SK-N-SH (cell line): ENCODE measurements around the gene GABRD. TPM values are rescaled to one million over a fixed set of nuclear protein-coding genes. Genes with fewer than 3 reads are reported as not detected.
A peak's percentile ranks its signal among the peaks of the same experiment; 100 is the strongest.

ENCODE experiments used
- CTCF ChIA-PET: fragments of 300-600, 350-600 bp; formaldehyde crosslinking; extraction: SDS; loops from one replicate; lab custom pipeline; 2021; lab: Yijun Ruan, JAX
- POLR2A ChIA-PET: fragments of 350-600 bp; sonication (Branson Sonifier 250); formaldehyde crosslinking; extraction: SDS; loops from one replicate; lab custom pipeline; 2020; ENCODE audit warnings: antibody characterized with exemption, inconsistent platforms; lab: Yijun Ruan, JAX
- DNase-seq: peaks from one replicate; pipeline ENCODE4 v3.0.0; 2012
- H2AFZ ChIP-seq: fragments of 200-600 bp; sonication (generic); 2 replicates; pipeline ENCODE4 v1.8.1; 2016; ENCODE audit warnings: antibody characterized with exemption, mild to moderate bottlenecking, low read depth
- H3F3A ChIP-seq: fragments of 200-600 bp; sonication (generic); replicated peaks from 2 replicates; pipeline ENCODE3; 2016; ENCODE audit warnings: antibody characterized with exemption, mild to moderate bottlenecking; ENCODE audit not compliant: insufficient read depth
- H3K27ac ChIP-seq, 2 experiments: fragments of 200-500 bp in 1 of 2; fragments of 200-600 bp in 1 of 2; sonication (Bioruptor generic) in 1 of 2; sonication (generic), shearing (Covaris generic) in 1 of 2; 2 replicates each; pipeline versions ENCODE4 v1.5.1 to v1.6.1; 2014 to 2016; ENCODE audit warnings: low read depth in 2 of 2, inconsistent platforms in 1 of 2, low read length in 1 of 2, mild to moderate bottlenecking in 1 of 2, mixed read lengths in 1 of 2
- H3K27me3 ChIP-seq: fragments of 200-600 bp; sonication (generic), shearing (Covaris generic); 2 replicates; pipeline ENCODE4 v1.6.1; 2016; ENCODE audit warnings: mixed run types; ENCODE audit not compliant: insufficient read depth
- H3K36me3 ChIP-seq, 2 experiments: fragments of 200-500 bp in 1 of 2; fragments of 200-600 bp in 1 of 2; sonication (Bioruptor generic) in 1 of 2; sonication (generic) in 1 of 2; replicated peaks in 1 of 2; 2 replicates each; pipeline versions ENCODE3 to v1.5.1; 2014 to 2016; ENCODE audit warnings: low read length in 1 of 2, mild to moderate bottlenecking in 1 of 2; ENCODE audit not compliant: insufficient read depth in 2 of 2, control insufficient read depth in 1 of 2
- H3K4me1 ChIP-seq, 2 experiments: fragments of 200-500 bp in 1 of 2; fragments of 200-600 bp in 1 of 2; sonication (Bioruptor generic) in 1 of 2; sonication (generic), shearing (Covaris generic) in 1 of 2; 2 replicates each; pipeline versions ENCODE4 v1.5.1 to v1.6.1; 2014 to 2016; ENCODE audit warnings: low read depth in 1 of 2, low read length in 1 of 2, mixed run types in 1 of 2; ENCODE audit not compliant: insufficient read depth in 2 of 2, control insufficient read depth in 1 of 2
- H3K4me2 ChIP-seq: fragments of 200-600 bp; sonication (generic), shearing (Covaris generic); 2 replicates; pipeline ENCODE4 v1.6.1; 2017; ENCODE audit warnings: mixed run types
- H3K4me3 ChIP-seq, 2 experiments: fragments of 200-500 bp in 1 of 2; fragments of 200-600 bp in 1 of 2; sonication (Bioruptor generic) in 1 of 2; sonication (generic), shearing (Covaris generic) in 1 of 2; 2 replicates each; pipeline versions ENCODE4 v1.5.1 to v1.8.1; 2014 to 2016; ENCODE audit warnings: low read depth in 2 of 2, inconsistent platforms in 1 of 2, low read length in 1 of 2, mild to moderate bottlenecking in 1 of 2, mixed read lengths in 1 of 2, moderate library complexity in 1 of 2
- H3K79me2 ChIP-seq: fragments of 200-600 bp; sonication (generic); 2 replicates; pipeline ENCODE4 v1.8.1; 2017; ENCODE audit warnings: mild to moderate bottlenecking; ENCODE audit not compliant: insufficient read depth
- H3K9ac ChIP-seq: fragments of 200-600 bp; sonication (generic); 2 replicates; pipeline ENCODE4 v1.6.1; 2017; ENCODE audit warnings: mixed run types
- H3K9me2 ChIP-seq: fragments of 200-600 bp; sonication (generic); 2 replicates; pipeline ENCODE4 v1.6.1; 2017; ENCODE audit warnings: mixed run types
- H3K9me3 ChIP-seq: fragments of 200-600 bp; sonication (generic); 2 replicates; pipeline ENCODE4 v1.6.1; 2017; ENCODE audit warnings: mixed run types, mild to moderate bottlenecking, moderate library complexity
- H4K20me1 ChIP-seq: fragments of 200-600 bp; sonication (generic); 2 replicates; pipeline ENCODE4 v1.6.1; 2017; ENCODE audit warnings: mild to moderate bottlenecking, mixed run types; ENCODE audit not compliant: insufficient read depth
- CHD2 ChIP-seq: fragments of 150-350 bp; IDR thresholded peaks from 2 replicates; pipeline ENCODE4 v1.6.1; 2018; ENCODE audit warnings: low read length; ENCODE audit not compliant: partially characterized antibody
- EP300 ChIP-seq, 2 experiments: IDR thresholded peaks; 2 replicates each; pipeline versions ENCODE4 v1.4.0 to v1.6.1; 2012; ENCODE audit warnings: borderline replicate concordance in 1 of 2, low read depth in 1 of 2, low read length in 1 of 2
- EZH2phosphoT487 ChIP-seq: fragments of 200-600 bp; sonication (generic); IDR thresholded peaks from 2 replicates; pipeline ENCODE4 v1.6.1; 2017; ENCODE audit warnings: low read depth, mixed run types, mild to moderate bottlenecking, antibody characterized with exemption, moderate library complexity, borderline replicate concordance
- FOXJ3 ChIP-seq: sonication (generic); formaldehyde crosslinking; IDR thresholded peaks from 2 replicates; pipeline ENCODE4 v1.5.1; 2020; ENCODE audit warnings: mild to moderate bottlenecking, missing genetic modification reagents
- GABPA ChIP-seq: IDR thresholded peaks from 2 replicates; pipeline ENCODE4 v1.4.0; 2012; ENCODE audit warnings: low read depth, mild to moderate bottlenecking
- GATA2 ChIP-seq: sonication (generic); formaldehyde crosslinking; IDR thresholded peaks from 2 replicates; pipeline ENCODE4 v1.5.0; 2020; ENCODE audit warnings: mild to moderate bottlenecking, missing genetic modification reagents
- MEF2A ChIP-seq: IDR thresholded peaks from 2 replicates; pipeline ENCODE4 v1.4.0; 2012; ENCODE audit warnings: low read depth, borderline replicate concordance
- POLR2AphosphoS5 ChIP-seq: IDR thresholded peaks from 2 replicates; pipeline ENCODE4 v1.6.1; 2012; ENCODE audit warnings: low read depth, low read length
- RFX5 ChIP-seq: IDR thresholded peaks from 2 replicates; pipeline ENCODE4 v1.6.1; 2012; ENCODE audit warnings: mild to moderate bottlenecking, improper control_type of control experiment, low read length
- SMC3 ChIP-seq: IDR thresholded peaks from 2 replicates; pipeline ENCODE4 v1.6.1; 2012; ENCODE audit warnings: low read depth, low read length, improper control_type of control experiment
- TAF1 ChIP-seq: IDR thresholded peaks from 2 replicates; pipeline ENCODE4 v1.6.1; 2012; ENCODE audit warnings: low read depth, mild to moderate bottlenecking, low read length, moderate library complexity, borderline replicate concordance
- TCF12 ChIP-seq: IDR thresholded peaks from 2 replicates; pipeline ENCODE4 v1.4.0; 2012
- TEAD4 ChIP-seq: IDR thresholded peaks from 2 replicates; pipeline ENCODE4 v1.4.0; 2012; ENCODE audit warnings: mild to moderate bottlenecking, borderline replicate concordance; ENCODE audit not compliant: insufficient read depth
- YY1 ChIP-seq: IDR thresholded peaks from 2 replicates; pipeline ENCODE4 v1.4.0; 2012; ENCODE audit warnings: low read depth, mild to moderate bottlenecking
- WGBS: methylation state at CpG from one replicate; pipeline ENCODE4 v1.1.6; 2017; ENCODE audit warnings: low lambda C conversion rate; 5-methylcytosine and 5-hydroxymethylcytosine counted together
- polyA plus RNA-seq, 3 experiments: library from polyadenylated mRNA; depleted of rRNA; stranded (reverse); fragments of >200 nt; gene quantifications; 2 replicates each; pipeline ENCODE4 v1.2.3, GENCODE V29; 2012
- TF ChIP-seq, protein P1 (sequence below): fragments of 150-350 bp; IDR thresholded peaks from 2 replicates; pipeline ENCODE4 v1.6.1; 2016; ENCODE audit warnings: mild to moderate bottlenecking, low read depth, low read length
- TF ChIP-seq, protein P2 (sequence below): fragments of 200-600 bp; sonication (generic); IDR thresholded peaks from 2 replicates; pipeline ENCODE4 v1.6.1; 2017; ENCODE audit warnings: antibody characterized with exemption, mild to moderate bottlenecking, moderate library complexity
- TF ChIP-seq, protein P3 (sequence below): IDR thresholded peaks from 2 replicates; pipeline ENCODE4 v1.4.0; 2012; ENCODE audit warnings: low read depth, borderline replicate concordance
- TF ChIP-seq, protein P4 (sequence below): IDR thresholded peaks from 2 replicates; pipeline ENCODE4 v1.6.1; 2012; ENCODE audit warnings: mild to moderate bottlenecking, low read depth, low read length, moderate library complexity
- TF ChIP-seq, protein P5 (sequence below): IDR thresholded peaks from 2 replicates; pipeline ENCODE4; 2012

Gene GABRD
- polyA plus RNA-seq, 1 of the 3 experiments (the other 2 are of a cell fraction): 0.07 TPM

DNA sequence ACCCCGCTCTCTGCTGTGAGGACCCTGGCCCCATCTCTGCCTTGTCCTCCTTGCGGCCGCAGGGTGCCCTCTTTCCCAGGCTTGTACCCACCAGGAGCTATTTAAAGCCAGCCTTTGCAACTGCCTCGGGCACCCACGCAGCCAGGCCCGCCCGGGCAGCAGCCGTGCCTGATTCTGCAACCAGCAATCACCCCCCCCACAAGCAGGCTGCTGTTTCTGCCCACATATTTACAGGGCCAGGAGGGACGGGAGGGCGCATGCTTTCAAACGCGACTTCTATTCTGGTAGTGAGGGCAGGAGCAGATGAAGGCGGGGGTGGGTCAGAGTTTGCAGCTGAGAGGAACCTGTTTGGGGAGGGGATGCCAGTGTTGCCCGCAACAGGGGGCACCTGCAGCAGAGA lies 13.6 kb downstream of the GABRD start:
- no peak overlapping the region for H3K4me3 ChIP-seq
- CTCF ChIA-PET: interaction anchor here (0.7 to 10.7 kb wide), 9 partner anchors 8 to 474 kb away, joined by 3 to 138 read pairs (median 6); partner anchors contain the start of gene GABRD
- TF ChIP-seq, protein P1, sequence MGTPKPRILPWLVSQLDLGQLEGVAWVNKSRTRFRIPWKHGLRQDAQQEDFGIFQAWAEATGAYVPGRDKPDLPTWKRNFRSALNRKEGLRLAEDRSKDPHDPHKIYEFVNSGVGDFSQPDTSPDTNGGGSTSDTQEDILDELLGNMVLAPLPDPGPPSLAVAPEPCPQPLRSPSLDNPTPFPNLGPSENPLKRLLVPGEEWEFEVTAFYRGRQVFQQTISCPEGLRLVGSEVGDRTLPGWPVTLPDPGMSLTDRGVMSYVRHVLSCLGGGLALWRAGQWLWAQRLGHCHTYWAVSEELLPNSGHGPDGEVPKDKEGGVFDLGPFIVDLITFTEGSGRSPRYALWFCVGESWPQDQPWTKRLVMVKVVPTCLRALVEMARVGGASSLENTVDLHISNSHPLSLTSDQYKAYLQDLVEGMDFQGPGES: no peak
- TF ChIP-seq GATA2 (CRISPR knock-in tag) (no peak), GABPA (no peak), SMC3 (no peak), EP300 (IDR thresholded peaks at IDR 0.05; ENCODE audit: borderline replicate concordance in 1 of 2, low read depth in 1 of 2, low read length in 1 of 2) (no peak), YY1 (no peak), TCF12 (no peak), TAF1 (no peak), POLR2AphosphoS5 (no peak), MEF2A (no peak), TEAD4 (no peak), CHD2 (no peak), EZH2phosphoT487 (no peak), RFX5 (no peak), FOXJ3 (CRISPR knock-in tag) (no peak)
- TF ChIP-seq, protein P2, sequence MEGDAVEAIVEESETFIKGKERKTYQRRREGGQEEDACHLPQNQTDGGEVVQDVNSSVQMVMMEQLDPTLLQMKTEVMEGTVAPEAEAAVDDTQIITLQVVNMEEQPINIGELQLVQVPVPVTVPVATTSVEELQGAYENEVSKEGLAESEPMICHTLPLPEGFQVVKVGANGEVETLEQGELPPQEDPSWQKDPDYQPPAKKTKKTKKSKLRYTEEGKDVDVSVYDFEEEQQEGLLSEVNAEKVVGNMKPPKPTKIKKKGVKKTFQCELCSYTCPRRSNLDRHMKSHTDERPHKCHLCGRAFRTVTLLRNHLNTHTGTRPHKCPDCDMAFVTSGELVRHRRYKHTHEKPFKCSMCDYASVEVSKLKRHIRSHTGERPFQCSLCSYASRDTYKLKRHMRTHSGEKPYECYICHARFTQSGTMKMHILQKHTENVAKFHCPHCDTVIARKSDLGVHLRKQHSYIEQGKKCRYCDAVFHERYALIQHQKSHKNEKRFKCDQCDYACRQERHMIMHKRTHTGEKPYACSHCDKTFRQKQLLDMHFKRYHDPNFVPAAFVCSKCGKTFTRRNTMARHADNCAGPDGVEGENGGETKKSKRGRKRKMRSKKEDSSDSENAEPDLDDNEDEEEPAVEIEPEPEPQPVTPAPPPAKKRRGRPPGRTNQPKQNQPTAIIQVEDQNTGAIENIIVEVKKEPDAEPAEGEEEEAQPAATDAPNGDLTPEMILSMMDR: no peak
- TF ChIP-seq, protein P3, sequence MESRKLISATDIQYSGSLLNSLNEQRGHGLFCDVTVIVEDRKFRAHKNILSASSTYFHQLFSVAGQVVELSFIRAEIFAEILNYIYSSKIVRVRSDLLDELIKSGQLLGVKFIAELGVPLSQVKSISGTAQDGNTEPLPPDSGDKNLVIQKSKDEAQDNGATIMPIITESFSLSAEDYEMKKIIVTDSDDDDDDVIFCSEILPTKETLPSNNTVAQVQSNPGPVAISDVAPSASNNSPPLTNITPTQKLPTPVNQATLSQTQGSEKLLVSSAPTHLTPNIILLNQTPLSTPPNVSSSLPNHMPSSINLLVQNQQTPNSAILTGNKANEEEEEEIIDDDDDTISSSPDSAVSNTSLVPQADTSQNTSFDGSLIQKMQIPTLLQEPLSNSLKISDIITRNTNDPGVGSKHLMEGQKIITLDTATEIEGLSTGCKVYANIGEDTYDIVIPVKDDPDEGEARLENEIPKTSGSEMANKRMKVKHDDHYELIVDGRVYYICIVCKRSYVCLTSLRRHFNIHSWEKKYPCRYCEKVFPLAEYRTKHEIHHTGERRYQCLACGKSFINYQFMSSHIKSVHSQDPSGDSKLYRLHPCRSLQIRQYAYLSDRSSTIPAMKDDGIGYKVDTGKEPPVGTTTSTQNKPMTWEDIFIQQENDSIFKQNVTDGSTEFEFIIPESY: no peak
- TF ChIP-seq, protein P4, sequence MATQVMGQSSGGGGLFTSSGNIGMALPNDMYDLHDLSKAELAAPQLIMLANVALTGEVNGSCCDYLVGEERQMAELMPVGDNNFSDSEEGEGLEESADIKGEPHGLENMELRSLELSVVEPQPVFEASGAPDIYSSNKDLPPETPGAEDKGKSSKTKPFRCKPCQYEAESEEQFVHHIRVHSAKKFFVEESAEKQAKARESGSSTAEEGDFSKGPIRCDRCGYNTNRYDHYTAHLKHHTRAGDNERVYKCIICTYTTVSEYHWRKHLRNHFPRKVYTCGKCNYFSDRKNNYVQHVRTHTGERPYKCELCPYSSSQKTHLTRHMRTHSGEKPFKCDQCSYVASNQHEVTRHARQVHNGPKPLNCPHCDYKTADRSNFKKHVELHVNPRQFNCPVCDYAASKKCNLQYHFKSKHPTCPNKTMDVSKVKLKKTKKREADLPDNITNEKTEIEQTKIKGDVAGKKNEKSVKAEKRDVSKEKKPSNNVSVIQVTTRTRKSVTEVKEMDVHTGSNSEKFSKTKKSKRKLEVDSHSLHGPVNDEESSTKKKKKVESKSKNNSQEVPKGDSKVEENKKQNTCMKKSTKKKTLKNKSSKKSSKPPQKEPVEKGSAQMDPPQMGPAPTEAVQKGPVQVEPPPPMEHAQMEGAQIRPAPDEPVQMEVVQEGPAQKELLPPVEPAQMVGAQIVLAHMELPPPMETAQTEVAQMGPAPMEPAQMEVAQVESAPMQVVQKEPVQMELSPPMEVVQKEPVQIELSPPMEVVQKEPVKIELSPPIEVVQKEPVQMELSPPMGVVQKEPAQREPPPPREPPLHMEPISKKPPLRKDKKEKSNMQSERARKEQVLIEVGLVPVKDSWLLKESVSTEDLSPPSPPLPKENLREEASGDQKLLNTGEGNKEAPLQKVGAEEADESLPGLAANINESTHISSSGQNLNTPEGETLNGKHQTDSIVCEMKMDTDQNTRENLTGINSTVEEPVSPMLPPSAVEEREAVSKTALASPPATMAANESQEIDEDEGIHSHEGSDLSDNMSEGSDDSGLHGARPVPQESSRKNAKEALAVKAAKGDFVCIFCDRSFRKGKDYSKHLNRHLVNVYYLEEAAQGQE: no peak
- TF ChIP-seq, protein P5, sequence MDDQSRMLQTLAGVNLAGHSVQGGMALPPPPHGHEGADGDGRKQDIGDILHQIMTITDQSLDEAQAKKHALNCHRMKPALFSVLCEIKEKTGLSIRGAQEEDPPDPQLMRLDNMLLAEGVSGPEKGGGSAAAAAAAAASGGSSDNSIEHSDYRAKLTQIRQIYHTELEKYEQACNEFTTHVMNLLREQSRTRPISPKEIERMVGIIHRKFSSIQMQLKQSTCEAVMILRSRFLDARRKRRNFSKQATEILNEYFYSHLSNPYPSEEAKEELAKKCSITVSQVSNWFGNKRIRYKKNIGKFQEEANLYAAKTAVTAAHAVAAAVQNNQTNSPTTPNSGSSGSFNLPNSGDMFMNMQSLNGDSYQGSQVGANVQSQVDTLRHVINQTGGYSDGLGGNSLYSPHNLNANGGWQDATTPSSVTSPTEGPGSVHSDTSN: no peak
- no peak overlapping the region for H2AFZ ChIP-seq
- no peaks in the 10 kb centered on the region for H3K9me2 ChIP-seq
- no peaks in the 10 kb centered on the region for H4K20me1 ChIP-seq
- H3K4me1 ChIP-seq: peaks cover 0 to 21% of the 10 kb centered on the region in 2 experiments; a peak in 1 of 4 replicates
- H3K36me3 ChIP-seq: no peaks in the 10 kb centered on the region
- POLR2A ChIA-PET: interaction anchor here (0.5 to 1.4 kb wide), 3 partner anchors 12 to 212 kb away, joined by 3 to 6 read pairs (median 5); partner anchors contain the start of gene GABRD
- peak overlapping the region in 1 of 2 experiments; percentile 43; a peak in 1 of 4 replicates for H3K27ac ChIP-seq
- H3K4me2 ChIP-seq: no peak overlapping the region
- H3K79me2 ChIP-seq: no peaks in the 10 kb centered on the region
- 52% methylated on average over 10 of the region's 14 CpGs for WGBS
- DNase-seq: peak; percentile 79
- H3K27me3 ChIP-seq: no peaks in the 10 kb centered on the region
- no peaks in the 10 kb centered on the region for H3F3A ChIP-seq
- no peaks in the 10 kb centered on the region for H3K9me3 ChIP-seq
- H3K9ac ChIP-seq: no peak overlapping the region
